Nephron progenitor cell (in vitro differentiated cells): ENCODE results near the gene LRRC1.
A peak's percentile ranks its signal among the peaks of the same experiment; 100 is the strongest.

Experiments used
- DNase-seq: peaks from one replicate; pipeline ENCODE4 v3.0.0; 2021
- H3K27ac Mint-ChIP-seq: 2 replicates; pipeline ENCODE4 v1.8.0; 2021; ENCODE audit warnings: mild to moderate bottlenecking, moderate library complexity, mixed read lengths
- H3K27me3 Mint-ChIP-seq: 2 replicates; pipeline ENCODE4 v1.8.0; 2021; ENCODE audit warnings: mild to moderate bottlenecking, low read depth, mixed read lengths; ENCODE audit not compliant: poor library complexity
- H3K36me3 Mint-ChIP-seq: 2 replicates; pipeline ENCODE4 v1.8.0; 2021; ENCODE audit warnings: low read depth, mixed read lengths
- H3K4me1 Mint-ChIP-seq: 2 replicates; pipeline ENCODE4 v1.8.0; 2021; ENCODE audit warnings: mixed read lengths
- H3K4me3 Mint-ChIP-seq: 2 replicates; pipeline ENCODE4 v1.8.0; 2021; ENCODE audit warnings: mild to moderate bottlenecking, moderate library complexity, mixed read lengths
- H3K9me3 Mint-ChIP-seq: 2 replicates; pipeline ENCODE4 v1.8.0; 2021; ENCODE audit warnings: mild to moderate bottlenecking, moderate library complexity, mixed read lengths
- CTCF ChIP-seq: fragments of 200-600 bp; sonication (generic); IDR thresholded peaks from 2 replicates; pipeline ENCODE4 v1.5.0; 2021; ENCODE audit warnings: antibody characterized with exemption

Gene LRRC1

DNA sequence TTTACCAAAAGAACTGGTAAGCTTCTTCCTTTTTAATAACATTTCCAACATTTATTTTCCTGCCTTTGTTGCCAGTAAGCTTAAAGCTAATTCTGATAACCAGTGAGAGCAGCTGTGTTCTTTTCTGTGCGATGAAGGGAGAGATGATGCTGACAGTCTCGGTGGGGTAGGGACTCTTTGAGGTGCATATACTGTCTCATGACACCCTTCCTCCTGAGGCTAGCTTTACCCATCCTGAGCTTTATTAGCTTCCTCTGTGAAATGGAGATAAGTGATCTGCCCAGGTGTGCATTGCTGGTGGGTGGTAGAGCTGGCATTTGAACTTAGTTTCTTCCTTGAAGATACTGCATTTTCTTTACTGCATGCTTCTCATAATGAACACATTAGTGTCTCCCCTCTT is 92.5 kb downstream of the LRRC1 start:
- no peak overlapping the region for H3K27ac Mint-ChIP-seq
- H3K36me3 Mint-ChIP-seq, result no peaks in the 10 kb centered on the region
- H3K27me3 Mint-ChIP-seq, result no peaks in the 10 kb centered on the region
- TF ChIP-seq CTCF, result no peak
- no peaks in the 10 kb centered on the region for H3K4me1 Mint-ChIP-seq
- no peak for DNase-seq
- H3K4me3 Mint-ChIP-seq, result no peak overlapping the region
- H3K9me3 Mint-ChIP-seq, result no peaks in the 10 kb centered on the region

- Mint-ChIP-seq H3K27ac (no peak overlapping the region), H3K4me3 (no peak overlapping the region), H3K4me1 (no peaks in the 10 kb centered on the region), H3K27me3 (no peaks in the 10 kb centered on the region), H3K36me3 (no peaks in the 10 kb centered on the region), H3K9me3 (no peaks in the 10 kb centered on the region)
- no peak for DNase-seq
- no peak for TF ChIP-seq CTCF
Observed at GRCh38 chr6:53888931-53889330, 94.1 kb downstream of the LRRC1 start.

- H3K4me3 Mint-ChIP-seq, result no peak overlapping the region
- no peaks in the 10 kb centered on the region for H3K9me3 Mint-ChIP-seq
- DNase-seq, result no peak
- H3K27ac Mint-ChIP-seq, result no peak overlapping the region
- H3K27me3 Mint-ChIP-seq, result no peaks in the 10 kb centered on the region
- no peaks in the 10 kb centered on the region for H3K4me1 Mint-ChIP-seq
- TF ChIP-seq CTCF, result no peak
- H3K36me3 Mint-ChIP-seq, result no peaks in the 10 kb centered on the region
Observed at GRCh38 chr6:53889365-53889764, 94.6 kb downstream of the LRRC1 start.

- no peak for TF ChIP-seq CTCF
- no peak overlapping the region for H3K4me3 Mint-ChIP-seq
- DNase-seq, result no peak
- H3K27ac Mint-ChIP-seq, result no peak overlapping the region
- no peaks in the 10 kb centered on the region for H3K27me3 Mint-ChIP-seq
- no peaks in the 10 kb centered on the region for H3K4me1 Mint-ChIP-seq
- H3K36me3 Mint-ChIP-seq, result peaks cover 3% of the 10 kb centered on the region
- H3K9me3 Mint-ChIP-seq, result peaks cover 2% of the 10 kb centered on the region
Observed at GRCh38 chr6:53892707-53893106, 97.9 kb downstream of the LRRC1 start.

DNA sequence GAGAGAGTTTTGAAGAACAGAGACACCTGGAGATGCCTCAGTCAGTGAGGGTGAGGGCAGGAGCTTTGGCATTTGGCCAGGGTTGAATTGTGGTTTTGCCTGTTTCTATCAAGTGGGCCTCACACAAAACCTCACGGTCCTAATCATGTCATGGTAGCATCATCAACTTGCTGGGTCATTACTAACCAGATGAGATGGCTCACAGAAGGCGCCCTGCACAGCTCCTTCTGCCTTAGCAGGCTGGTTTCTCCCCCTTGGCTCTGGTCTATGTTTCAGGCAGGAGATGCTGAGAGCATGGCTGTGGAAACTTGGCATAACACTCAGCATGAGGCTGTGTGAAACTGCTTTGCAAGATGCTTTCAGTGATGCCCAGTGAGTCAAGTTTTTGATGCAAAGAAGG is 99.3 kb downstream of the LRRC1 start:
- peak overlapping the region; percentile 42 for H3K27ac Mint-ChIP-seq
- peaks cover 2% of the 10 kb centered on the region for H3K9me3 Mint-ChIP-seq
- TF ChIP-seq CTCF, result no peak
- H3K27me3 Mint-ChIP-seq, result no peaks in the 10 kb centered on the region
- no peak for DNase-seq
- H3K4me3 Mint-ChIP-seq, result no peak overlapping the region
- H3K36me3 Mint-ChIP-seq, result peaks cover 3% of the 10 kb centered on the region
- no peaks in the 10 kb centered on the region for H3K4me1 Mint-ChIP-seq

DNA sequence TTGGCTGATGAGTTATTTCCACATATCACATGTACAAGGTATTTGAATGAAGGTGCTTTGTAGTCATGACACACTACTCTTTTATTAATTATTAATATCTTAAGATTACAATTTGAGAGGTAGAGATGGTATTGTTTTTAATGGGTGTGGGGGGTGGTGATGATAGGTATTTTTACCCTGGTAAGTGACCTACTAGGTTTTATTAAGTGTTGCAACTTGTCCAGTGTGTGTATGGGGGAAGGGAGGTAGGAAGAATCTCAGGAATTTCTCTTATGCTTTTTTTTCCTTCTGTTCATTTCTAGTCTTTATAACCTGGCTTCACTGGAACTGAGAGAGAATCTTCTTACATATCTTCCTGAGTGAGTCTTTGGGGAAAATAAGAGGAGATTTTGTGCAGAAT is 101.4 kb downstream of the LRRC1 start:
- TF ChIP-seq CTCF, result no peak
- Mint-ChIP-seq H3K36me3 (peaks cover 3% of the 10 kb centered on the region), H3K27ac (no peak overlapping the region)

More for the DNA sequence above, 101.4 kb downstream of the LRRC1 start:
- H3K4me1 Mint-ChIP-seq, result no peaks in the 10 kb centered on the region
- no peaks in the 10 kb centered on the region for H3K27me3 Mint-ChIP-seq
- peaks cover 2% of the 10 kb centered on the region for H3K9me3 Mint-ChIP-seq
- no peak for DNase-seq
- no peak overlapping the region for H3K4me3 Mint-ChIP-seq
